HG02852 (cell line): ENCODE results near the gene PACRG.

ENCODE experiments used
- ATAC-seq: cut with Tn5 transposase; IDR thresholded peaks from one replicate; pipeline ENCODE4 v1.9.1; 2021; ENCODE audit warnings: mild to moderate bottlenecking, moderate library complexity; ENCODE audit not compliant: unreplicated experiment

PACRG gene

DNA sequence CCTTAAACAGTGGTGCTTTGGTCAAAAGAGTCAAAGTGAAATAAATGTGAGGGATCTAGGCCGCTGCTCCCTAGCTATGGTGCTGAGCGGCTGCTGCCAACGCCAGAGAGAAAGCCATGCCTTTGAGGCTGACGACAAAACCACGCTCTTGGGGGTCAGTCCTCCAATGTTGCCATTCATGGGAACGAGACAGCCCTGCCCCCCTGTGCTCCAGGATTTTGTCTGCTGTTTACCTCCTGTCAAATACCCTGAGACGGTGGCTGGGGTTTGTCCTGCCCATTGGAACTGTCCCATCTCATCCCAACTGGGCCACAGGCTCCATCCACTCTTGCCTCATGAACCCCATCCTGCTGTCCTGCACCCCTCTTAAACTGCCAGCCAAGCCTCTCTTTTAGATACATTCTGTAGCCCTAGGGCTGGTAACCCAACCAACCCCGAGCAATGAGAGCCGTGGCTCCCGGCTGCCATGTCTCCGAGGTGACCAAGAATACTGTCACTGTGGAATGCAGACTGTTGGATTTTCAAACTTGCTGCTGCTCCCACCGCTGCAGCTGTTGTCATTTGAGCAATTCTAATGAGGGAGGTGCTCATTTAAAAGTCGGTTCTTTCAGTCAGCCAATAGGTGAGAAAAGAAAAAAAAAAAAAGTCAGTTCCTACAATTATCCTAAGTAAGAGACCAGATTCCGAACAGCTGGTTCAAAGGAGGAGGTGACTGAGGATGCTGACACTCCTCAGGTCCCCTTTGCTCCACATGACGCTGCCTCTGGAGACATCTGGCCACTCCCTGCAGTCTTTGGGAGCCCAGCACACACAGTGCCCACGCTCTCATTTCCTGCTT, 613.7 kb downstream of the PACRG start:
- ATAC-seq, result no peak

GRCh38 chr6:163342571-163343539, 615.1 kb downstream of the PACRG start:
- no peak for ATAC-seq

- no peak for ATAC-seq
Measured at GRCh38 chr6:163343609-163344008, 615.8 kb downstream of the PACRG start.

DNA sequence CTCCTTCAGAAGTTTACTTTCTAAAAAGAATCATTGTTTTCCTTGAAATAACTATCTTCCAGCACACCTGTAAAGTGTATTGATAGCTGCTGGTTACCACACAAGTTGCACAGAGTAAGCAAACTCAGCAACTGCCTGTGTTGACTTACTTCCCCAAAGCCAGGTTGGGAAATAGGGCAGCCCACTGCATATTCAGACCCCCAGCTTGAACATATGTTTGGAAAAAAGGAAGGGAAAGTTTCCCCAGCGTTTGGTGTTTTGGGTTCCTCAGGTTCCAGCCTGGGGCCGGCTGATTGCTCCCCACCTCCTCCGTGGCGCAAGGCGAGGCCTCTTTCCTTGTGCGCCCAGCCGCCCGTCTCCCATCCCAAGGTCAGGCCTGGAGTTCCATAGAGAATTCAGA, 616.6 kb downstream of the PACRG start:
- ATAC-seq, result no peak

DNA sequence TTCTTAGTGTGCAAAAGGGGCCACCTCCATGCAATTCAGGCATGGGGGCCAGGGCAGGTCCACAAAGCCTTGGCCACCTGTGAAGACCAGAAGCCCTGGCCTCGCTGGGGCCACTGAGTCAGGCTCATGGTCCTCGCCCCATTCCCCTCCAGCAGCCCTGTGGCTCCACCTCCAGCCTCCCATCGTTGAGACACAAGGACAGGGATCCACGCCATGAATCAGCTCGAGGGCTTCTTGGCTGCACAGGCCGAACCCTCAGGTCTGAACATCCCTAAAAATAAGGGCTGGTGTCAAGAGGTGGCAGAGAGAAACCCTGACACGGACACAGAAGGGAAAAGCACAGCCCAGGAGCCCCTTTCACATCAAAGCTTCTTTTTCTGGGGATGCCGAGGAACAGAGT, 618.2 kb downstream of the PACRG start:
- no peak for ATAC-seq

DNA sequence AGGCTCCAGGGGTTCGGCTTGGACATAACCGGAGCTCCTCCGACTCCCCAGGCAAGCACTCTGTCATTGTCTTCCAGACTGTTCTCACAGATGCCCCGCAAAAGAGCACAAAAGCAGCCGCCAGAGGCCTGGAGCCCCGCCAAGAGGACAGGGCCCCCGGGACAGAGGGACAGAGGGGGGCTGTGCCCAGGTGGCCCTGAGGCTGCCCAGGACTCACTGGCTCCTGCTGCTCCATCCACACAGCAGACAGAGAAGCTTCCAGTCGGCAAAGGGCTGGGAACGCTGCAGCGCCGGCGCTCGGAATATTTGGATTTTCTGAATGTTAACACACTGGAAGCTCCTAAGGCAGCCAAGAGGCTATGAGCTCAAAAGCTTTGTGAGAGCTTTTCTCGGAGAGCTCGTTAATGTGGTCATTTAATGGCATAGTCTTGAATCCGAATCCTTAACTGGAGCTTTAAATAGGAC, 618.8 kb downstream of the PACRG start:
- ATAC-seq, result no peak

DNA sequence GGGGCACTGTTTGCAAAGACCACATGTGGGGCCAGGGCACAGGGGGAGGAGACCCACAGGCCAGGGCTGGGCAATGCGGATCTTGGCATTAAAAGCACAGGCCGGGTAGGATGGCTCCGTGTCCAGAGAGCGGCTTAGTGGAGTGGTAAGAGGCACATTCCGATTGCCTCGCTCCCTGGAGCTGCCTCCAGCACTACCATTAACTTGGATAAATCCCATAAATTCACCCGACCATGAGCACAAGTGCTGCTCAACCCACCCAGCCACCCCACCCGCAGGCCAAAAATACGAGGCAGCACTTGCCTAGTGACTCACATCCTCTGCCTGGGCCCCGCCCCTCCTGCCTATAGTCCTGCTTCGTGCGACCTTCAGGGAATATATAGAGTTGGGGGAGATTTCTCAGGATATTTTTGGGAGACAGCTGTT, 619.3 kb downstream of the PACRG start:
- no peak for ATAC-seq

DNA sequence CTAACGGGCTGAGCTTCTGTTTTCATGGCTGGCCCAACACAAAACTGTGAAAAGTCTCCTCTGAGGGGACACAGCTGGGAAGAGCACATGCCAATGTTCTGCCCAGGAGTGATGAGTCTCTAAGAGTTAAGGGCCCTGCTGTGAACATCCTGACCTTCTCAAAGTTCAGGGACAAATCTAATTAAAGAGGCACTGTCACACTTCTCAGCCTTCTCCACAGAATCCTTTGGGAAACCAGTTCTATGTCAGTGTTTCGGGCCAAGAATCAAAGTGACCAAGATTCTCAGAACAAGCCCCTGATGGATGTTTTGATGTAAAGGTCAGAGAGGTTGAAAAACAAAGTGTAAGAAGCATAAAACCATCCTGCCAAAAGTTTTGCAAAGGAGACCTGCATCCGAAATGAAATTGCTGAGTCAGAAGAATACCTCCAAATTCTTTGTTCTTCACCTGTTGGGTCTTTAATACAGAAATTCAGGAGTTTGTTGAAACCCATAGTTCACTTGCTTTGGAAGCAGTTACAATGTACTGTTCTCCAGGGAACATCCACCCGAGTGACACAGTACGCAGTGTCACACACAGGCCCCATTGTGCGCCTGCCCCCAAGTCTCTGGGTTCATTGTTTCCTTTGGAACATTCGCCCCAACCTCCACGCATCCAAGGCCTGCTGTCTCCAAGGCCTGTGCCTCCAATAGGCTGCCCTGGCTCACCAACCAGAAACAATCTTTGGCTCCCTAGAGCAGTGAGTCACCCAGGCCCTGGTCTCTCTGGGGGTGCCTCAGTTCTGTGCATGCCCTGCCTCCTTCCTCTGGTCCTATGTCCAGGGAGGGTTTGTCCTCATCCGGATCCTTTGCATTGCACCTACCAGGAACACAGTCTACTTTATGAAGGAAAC, 621.3 kb downstream of the PACRG start:
- no peak for ATAC-seq

DNA sequence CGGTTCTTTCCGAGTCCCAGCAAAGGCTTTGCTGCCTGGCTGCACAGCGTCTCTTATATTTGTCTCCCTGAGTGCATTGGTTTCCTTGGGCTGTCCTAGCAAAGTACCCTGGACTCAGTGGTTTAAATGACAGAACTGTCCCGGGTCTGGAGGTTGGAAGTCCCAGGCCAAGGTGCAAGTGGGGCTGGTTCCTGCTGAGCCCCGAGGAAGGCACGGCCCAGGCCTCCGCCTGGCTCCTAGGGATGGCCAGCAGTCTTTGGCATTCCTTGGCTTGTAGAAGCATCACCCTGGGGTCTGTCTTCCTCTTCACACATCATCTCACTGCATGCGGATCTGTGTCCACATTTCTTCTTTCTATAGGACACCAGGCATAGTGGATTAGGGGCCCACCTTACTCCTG, 621.9 kb downstream of the PACRG start:
- no peak for ATAC-seq

DNA sequence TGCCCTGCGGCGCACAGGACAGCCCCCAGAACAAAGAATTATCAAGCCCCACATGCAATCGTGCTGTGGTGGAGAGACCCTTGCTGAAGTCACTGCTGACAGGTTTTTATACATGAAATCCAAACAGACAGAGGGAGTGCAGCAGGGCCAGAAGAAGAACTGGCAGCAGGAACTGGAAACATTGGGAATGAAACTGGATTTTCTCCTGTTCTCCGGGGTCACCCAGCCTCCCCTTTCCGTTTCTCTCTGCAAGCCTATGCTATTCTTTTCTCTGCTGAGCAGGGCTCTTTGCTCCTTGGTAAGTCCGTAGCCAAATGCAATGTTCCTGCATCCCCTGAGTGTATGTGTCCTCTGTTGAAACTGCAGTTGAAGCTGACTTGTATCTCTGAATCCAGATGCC, 623.2 kb downstream of the PACRG start:
- no peak for ATAC-seq

DNA sequence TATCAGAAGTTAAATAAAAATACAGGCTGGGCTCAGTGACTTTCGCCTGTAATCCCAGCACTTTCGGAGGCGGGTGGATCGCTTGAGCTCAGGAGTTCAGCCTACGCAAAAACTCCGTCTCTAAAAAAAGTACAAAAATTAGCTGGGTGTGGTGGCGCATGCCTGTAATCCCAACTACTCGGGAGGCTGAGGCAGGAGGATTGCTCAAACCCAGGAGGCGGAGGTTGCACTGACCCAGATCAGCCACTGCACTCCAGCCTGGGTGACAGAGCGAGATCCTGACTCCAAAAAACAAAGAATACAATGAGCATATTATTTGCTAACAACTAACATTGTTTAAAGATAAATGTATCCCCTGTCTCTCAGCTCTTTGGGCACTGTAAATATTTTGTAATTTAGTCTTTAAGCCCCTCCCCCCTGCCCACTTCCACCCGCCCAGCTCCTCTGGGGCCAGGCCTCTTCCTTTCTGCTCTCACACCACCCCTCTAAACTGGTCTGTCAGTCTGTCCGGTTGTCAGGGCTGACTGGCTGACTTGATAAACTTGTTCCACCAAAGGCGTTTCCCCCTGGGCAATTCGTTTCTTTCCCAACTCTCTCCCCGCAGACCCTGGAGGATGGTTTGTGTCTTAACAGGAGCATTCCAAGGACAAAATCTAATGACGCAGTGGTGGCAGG, 624.4 kb downstream of the PACRG start:
- ATAC-seq, result no peak

DNA sequence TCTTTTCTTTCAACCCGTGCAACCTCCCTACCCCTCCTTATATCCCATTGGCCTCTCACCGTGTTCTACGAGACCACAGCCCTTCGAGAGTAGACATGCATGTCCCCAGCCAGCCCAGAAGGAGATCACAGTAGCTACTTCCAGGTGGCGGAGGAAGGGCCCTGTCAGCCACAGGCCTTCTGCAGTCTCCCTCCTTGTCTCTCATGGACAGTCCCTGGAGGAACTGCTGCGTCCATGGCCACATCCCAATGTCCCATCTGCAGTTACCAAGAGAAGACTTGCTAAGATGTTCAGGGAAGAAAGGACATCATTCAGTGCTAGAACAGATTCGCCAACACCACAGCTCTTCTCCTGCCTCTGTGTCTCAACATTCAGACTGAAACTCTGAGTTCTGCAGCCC, 625.2 kb downstream of the PACRG start:
- no peak for ATAC-seq

GRCh38 chr6:163354085-163354484, 626.3 kb downstream of the PACRG start:
- no peak for ATAC-seq

GRCh38 chr6:163354761-163355425, 627.1 kb downstream of the PACRG start:
- ATAC-seq, result peak; percentile 83

DNA sequence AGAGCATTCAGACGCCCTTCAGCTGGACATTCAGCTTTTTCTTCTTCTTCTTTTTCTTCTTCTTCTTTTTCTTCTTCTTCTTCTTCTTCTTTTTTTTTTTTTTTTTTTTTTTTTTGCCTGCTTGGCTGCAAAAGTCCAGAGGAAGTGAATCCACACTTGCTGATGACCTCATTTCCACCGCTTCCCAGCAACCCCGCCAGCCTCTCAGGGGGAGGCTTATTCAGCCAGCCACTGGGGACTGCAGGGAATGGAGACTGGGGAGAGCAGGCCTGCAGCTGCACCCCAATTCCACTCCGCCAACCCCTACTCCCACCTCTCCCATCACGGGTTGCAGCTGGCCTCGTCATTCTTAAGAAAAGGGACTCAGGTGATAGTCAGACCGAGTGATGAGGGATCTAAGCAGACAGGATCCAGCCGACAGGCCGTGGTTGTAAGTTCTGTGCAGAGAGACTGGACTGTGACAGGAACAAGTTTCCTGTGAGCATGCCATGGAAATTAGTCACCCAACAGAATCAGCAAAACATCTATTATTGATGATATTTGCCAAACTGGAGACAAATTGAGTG, 627.7 kb downstream of the PACRG start:
- ATAC-seq, result peak; percentile 40

- ATAC-seq, result no peak
Measured at GRCh38 chr6:163356324-163356723, 628.5 kb downstream of the PACRG start.

DNA sequence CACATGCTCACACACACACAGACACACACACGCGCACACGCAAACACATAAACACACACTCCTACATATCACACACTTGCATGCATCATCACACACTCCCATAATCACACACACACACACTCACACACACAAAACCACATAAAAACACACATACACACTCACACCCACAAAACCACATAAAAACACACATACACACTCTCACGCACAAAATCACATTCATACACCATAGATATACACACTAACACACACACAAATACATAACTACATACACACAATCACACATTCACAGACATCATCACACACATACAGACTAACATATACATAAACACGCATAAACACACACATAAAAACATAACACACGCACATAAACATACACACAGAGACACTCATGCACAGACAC, 629.0 kb downstream of the PACRG start:
- no peak for ATAC-seq

- no peak for ATAC-seq
Measured at GRCh38 chr6:163364641-163365040, 636.9 kb downstream of the PACRG start.
